ENCODE measurements around the gene S1PR3.
A peak's percentile ranks its signal among the peaks of the same experiment; 100 is the strongest.

Gene S1PR3

DNA sequence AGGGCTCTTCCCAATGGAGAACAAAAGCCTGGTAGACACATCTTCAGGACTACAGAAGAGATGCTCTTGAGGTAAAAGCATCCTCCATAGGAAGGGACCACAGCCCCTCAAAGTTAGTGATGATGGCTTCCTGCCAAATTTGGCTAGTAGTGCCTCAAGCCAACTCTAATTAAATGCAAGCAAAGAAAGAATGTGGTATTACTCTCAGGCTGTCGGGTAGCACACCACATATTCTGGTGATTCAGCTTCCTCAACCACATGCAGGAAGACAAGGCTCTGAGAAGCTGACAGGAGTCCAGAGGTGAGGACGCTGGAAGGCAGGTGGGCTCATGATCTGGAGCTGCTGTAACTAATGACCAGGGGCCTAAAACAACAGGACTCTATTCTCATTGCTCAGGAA is 37.2 kb upstream of the S1PR3 start:
- no peak for DNase-seq
- TF ChIP-seq GATA1 (IDR thresholded peaks at IDR 0.05; ENCODE audit: low read depth, low read length) (no peak), POLR2A (IDR thresholded peaks at IDR 0.05; ENCODE audit: low read length) (no peak)

DNA sequence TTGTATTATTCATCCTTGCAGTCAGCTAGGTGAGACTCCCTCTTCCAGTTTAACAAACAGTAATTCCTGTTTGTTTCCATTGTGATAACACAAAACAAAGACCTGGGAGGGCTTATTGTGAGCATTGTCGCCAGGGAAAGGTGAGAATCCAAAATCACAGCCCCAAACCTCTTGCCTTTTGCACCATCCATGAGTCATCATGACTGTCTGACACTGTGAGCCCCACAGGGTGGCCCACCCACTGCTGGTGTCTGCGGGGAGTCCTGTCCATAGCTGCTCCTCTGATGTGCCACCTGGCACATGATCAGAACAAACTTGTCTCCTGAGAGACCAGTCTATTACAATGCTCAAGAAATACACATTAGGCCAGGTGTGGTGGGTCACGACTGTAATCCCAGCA is 33.7 kb upstream of the S1PR3 start:
- TF ChIP-seq GATA1 (IDR thresholded peaks at IDR 0.05; ENCODE audit: low read depth, low read length) (no peak), POLR2A (IDR thresholded peaks at IDR 0.05; ENCODE audit: low read length) (no peak)
- no peak for DNase-seq

DNA sequence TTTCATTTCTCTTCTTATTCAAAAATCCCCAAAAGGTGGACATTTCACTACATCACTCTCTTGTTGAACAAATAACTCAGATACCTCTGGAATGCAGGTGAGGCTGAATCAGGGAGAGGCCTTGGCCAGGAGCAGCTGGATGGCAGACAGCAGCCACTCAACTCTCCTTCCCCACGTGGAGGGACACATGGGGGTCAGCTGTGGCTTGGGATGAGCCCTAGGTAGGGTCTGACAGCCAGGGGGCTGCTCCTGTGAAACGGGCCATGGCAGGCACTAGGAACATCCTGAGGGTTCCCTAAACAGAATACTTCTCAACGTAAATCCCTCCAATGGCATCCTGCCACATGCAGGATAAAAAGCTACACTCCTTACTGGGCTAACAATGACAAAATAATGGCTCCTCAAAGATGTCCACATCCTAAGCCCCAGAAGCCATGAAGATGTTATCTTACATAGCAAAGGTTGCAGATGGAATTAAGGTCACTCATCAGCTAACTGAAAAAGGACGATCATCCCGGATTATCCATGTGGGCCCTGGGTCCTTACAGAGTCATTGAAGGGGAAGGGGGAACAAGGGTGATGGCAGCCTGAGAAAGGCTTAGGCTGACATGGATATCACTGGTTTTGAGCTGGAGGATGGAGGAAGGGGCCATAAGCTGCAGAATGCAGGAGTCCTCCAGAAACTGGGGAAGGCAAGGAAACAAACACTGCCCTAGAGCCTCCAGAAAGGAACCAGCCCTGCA is 31.4 kb upstream of the S1PR3 start:
- no peak for DNase-seq
- TF ChIP-seq POLR2A (IDR thresholded peaks at IDR 0.05; ENCODE audit: low read length): no peak

DNA sequence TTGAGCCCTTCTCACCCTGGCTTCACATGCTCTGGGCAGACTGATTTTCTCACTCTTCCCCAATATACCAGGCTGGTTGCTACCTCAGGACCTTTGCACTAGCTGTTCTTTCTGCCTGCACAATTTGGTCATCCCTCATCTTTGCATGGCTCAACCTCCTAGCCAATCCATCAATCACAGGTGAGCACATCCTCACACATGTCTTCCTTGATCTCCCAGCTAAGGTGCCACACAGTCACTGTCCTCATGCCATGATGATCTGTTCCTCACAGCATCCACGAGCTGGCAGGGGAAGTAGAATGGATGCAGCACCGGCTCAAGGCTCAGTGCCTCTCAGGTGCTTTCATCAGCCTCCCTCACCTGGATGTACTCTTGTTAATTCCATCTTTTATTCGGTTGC is 30.6 kb upstream of the S1PR3 start:
- no peak for TF ChIP-seq POLR2A (IDR thresholded peaks at IDR 0.05; ENCODE audit: low read length)
- no peak for TF ChIP-seq GATA1 (IDR thresholded peaks at IDR 0.05; ENCODE audit: low read depth, low read length)
- DNase-seq: no peak

DNA sequence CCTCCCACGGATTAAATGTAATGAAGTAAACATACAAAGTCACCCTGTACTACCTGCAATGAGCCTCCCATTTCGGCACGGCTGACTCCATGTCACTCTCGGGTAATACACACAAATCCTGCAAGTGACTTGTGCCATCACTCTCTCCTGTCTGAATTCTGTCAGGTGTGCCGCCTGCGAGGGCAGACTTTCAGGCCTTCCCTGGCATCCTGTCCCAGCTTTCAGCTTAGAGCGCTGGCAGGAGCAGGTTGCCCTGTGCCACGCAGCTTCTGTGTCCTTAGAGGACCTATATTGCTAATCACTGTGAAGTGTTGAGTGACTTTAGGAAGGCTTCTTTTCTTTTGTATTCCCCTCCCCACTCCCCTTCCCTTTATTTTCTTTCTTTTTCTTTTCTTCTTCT is 25.8 kb upstream of the S1PR3 start:
- no peak for DNase-seq
- no peak for TF ChIP-seq POLR2A (IDR thresholded peaks at IDR 0.05; ENCODE audit: low read length)

DNA sequence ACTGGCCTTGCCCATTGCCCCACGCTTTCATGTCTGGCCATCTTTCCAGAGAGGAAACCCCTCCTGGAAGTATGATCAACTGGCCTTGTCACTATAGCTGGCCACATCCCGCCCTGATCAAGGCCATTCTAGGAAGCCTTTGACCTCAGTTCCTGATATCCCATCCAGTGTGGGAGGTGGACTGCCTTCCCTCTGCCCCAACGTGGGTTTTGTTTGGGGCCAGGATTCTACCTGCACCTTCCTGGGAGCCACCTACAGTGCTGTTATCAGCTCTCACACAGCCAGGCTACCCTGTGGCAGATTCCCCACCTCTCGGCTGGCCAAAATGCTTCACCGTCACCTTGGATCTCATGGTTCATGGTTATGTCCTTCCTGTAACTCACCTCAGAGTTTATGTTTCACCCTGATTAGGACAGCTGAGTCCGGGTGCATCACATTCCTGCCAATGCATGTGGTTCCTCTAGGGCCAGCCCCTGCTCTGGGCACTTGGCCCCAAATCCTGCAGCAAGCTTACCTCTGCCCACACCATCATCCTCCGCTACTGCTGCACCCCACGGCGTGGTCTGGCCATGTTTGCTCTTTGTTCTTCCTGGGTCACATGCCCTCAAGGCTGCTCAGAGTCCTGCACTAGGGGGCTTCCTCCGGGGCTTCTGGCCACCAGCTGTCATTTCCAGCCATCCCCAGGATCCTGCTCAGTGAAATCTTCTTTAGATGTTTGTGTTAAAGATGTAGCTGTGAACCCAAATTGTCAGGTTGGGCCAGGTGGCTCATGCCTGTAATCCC is 24.2 kb upstream of the S1PR3 start:
- TF ChIP-seq GATA1 (IDR thresholded peaks at IDR 0.05; ENCODE audit: low read depth, low read length): no peak
- no peak for DNase-seq

DNA sequence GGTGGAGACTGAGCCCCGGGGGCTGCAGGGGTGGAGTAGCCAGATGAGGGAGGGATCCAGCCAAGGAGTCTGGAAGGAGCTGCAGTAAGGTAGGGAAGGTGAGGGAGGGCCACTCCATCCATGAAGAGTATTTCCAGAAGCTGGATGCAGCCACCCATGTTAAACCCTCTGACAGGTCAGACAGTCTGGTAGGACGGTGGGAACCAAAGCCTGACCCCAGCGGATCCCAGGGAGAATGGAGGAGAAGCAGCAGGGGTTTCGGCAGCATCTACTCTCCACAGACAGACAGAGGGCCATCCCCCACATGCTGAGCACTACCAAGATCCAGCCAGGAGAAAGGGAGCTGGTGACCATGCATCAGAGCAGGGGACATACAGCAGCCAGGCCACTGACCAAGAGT is 22.5 kb upstream of the S1PR3 start:
- TF ChIP-seq GATA1 (IDR thresholded peaks at IDR 0.05; ENCODE audit: low read depth, low read length) (no peak), POLR2A (IDR thresholded peaks at IDR 0.05; ENCODE audit: low read length) (no peak)

DNA sequence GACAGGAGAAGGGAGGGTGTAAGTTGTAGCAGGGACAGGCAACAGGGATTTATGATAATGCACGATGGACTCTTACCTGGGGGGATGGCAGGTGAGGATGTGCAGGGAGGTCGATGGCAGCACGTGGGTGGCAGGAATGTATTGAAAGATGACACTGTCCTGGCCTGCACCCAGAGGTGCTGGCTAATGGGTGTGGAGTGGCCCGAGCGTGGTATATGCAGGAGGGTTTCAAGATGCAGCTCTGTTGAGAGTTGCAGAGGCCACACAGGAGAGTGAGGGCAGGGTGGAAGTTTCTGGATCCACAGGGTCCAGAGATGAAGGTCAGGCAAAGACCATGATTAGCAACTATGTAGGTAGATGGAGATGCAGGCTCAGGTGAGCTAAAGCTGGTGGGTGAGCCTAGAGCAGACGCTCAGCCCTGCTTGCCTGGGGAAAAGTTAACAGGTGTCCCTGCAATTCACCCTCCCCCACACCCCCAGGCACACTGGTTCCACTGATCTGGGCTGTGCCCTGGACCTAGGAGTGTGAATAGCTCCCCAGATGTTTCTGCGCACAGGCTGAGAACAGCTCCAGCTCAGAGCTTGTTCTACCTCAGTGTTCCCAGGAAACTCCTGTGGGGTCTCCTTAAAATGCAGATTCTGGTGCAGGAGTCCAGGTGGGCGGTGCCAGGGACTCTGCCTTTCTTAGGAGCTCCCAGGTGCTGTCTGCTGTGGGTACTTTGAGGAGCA is 21.5 kb upstream of the S1PR3 start:
- no peak for DNase-seq
- no peak for TF ChIP-seq GATA1 (IDR thresholded peaks at IDR 0.05; ENCODE audit: low read depth, low read length)
- no peak for TF ChIP-seq POLR2A (IDR thresholded peaks at IDR 0.05; ENCODE audit: low read length)

More for the DNA sequence above, 22.5 kb upstream of the S1PR3 start:
- DNase-seq: no peak

DNA sequence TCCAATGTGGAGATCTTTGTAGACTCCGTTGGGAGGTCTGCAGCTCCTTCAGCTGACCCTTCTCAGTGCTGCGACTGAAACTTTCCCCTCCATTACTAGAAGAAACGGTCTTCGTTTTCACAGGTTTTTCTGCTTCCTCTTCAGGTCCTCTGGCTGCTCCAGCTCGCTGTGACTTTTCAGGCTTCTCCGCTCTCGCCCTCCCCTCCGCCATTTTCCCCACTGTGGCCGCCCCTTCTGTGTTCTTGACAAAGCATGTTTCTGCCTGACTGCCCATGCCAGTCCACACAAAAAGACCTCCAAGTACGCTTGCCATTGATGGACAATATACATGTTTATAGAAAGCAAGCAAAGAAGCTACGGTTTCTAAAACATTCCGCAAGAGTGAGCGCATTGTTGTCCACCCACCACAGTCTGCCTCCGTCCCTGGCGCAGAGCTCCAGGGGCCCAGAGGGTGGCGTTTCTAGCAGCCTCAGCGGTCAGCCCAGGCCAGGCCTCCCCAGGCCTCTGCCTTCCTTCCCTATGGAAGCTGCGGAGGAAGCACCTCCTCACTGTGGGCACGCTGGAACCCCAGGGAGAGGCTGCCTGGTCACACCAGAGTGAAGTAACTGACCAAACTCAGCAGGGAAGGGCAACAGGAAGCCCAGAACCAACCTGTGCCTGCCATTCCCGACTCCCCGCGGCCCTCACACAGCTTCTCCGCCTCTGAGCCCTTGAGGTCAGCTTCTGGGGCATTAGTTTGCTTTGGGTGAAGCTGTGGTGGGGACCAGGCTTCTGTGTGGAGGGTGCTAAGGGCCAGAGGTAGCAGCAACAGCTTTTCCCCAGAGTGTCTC is 19.9 kb upstream of the S1PR3 start:
- no peak for TF ChIP-seq POLR2A (IDR thresholded peaks at IDR 0.05; ENCODE audit: low read length)
- no peak for TF ChIP-seq GATA1 (IDR thresholded peaks at IDR 0.05; ENCODE audit: low read depth, low read length)
- DNase-seq: no peak

DNA sequence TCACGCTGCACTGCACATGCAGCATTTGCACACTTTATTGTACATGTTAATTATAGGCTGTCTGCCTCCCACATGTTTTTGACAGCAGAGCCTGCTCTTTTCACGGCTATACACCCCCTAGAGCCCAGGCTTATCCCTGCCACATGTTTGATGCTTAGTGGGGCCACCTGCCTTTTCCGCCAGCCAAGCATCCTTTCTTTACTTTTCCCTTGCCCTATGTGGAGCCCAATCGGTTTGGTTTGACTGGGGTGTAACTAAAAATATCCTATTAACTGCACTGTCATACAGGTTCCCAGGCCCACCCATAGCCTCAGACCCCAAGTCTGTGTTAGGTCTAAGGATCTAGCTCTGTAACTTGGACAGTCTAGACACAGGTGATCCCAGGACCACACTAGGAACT is 18.9 kb upstream of the S1PR3 start:
- DNase-seq: no peak
- TF ChIP-seq POLR2A (IDR thresholded peaks at IDR 0.05; ENCODE audit: low read length): no peak
- no peak for TF ChIP-seq GATA1 (IDR thresholded peaks at IDR 0.05; ENCODE audit: low read depth, low read length)

DNA sequence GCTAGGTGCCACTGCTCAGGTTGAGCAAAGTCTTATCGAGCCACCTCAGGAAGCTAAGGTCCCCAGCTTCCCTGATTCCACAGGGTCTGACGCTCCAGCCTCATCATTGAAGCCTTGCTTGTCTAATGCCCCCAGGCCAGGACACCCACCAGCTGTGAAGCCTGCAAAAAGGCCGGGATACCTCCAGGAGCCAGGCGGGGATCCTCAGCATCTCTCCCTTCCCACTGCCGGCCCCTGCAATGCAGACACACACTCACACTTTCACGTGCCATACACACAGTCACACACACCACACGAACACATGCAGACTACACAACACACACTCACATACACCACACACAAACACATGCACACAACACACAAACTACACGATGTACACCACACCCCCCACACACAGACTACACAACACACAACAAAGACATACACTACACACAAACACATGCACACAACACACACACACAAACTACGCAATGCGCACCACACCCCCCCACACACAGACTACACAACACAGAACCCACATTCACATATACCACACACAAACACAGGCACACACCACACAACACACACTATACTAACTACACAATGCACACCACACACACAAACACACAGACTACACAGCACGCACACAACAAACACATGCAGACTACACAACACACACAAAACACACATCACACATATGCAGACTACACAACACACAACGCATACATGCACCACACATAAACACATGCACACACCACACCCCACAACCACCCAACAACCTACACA is 17.8 kb upstream of the S1PR3 start:
- TF ChIP-seq POLR2A (IDR thresholded peaks at IDR 0.05; ENCODE audit: low read length) (no peak), GATA1 (IDR thresholded peaks at IDR 0.05; ENCODE audit: low read depth, low read length) (no peak)
- DNase-seq: peak; percentile 31 to 52

DNA sequence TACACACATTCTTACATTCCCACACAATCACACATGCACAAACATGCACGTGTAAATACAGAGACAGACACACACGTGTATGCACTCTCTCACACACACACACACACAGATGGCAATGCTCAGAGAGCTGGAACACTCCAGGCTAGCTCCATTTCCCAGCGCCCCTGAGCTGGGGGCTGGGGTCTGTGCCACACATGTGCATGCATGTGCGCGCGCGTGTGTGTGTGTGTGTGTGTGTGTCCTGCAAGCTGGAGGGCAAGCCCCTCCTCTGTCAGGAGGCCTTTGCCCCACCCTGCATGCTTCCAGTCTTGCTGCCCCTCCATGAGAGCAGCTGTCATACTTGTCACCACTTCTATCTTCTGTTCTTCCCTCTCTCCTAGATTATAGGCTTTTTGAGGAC is 16.6 kb upstream of the S1PR3 start:
- TF ChIP-seq GATA1 (IDR thresholded peaks at IDR 0.05; ENCODE audit: low read depth, low read length): no peak
- TF ChIP-seq POLR2A (IDR thresholded peaks at IDR 0.05; ENCODE audit: low read length): no peak
- DNase-seq: no peak

All from erythroblast (primary cell).